Fibroblast of gingiva (primary cell): ENCODE measurements around the gene SYT6.

Experiments
- DNase-seq: peaks from one replicate; pipeline ENCODE4 v3.0.0-alpha.2; 2011; ENCODE audit warnings: low read depth

Gene SYT6

GRCh38 chr1:114154963-114155322 is 1.3 kb upstream of the SYT6 start:
- peak; percentile 27 for DNase-seq

GRCh38 chr1:114154146-114154962 is 685 bp upstream of the SYT6 start:
- DNase-seq: peak; percentile 10

- peak; percentile 28 for DNase-seq
Observed at GRCh38 chr1:114152508-114153260, 985 bp downstream of the SYT6 start.

DNA sequence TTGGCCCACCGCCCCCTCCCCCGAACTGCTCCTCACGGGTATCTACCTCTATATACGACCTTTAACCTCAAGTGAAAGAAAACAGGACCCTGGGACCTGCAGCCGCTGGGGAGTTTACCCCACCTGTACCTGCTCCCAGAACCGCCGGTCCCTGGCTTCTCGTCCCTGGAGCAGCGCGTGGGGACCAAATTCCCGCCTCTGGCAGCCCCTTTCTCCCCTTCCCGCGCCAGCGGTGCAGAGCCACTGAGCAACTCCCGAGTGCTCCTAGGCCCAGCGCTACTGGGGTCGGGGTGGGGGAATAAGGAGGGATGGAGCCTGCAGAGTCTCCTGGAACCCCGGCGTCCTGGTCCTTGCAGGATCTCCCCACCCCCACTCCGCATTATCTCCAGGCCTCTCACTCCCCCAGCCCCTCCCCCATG is 1.6 kb downstream of the SYT6 start:
- DNase-seq: no peak

GRCh38 chr1:114150016-114150415 is 3.7 kb downstream of the SYT6 start:
- DNase-seq: no peak

- DNase-seq: no peak
Observed at GRCh38 chr1:114149211-114149610, 4.5 kb downstream of the SYT6 start.

GRCh38 chr1:114145504-114146151 is 8.0 kb downstream of the SYT6 start:
- DNase-seq: no peak

- DNase-seq: no peak
Observed at GRCh38 chr1:114144016-114144415, 9.7 kb downstream of the SYT6 start.

- DNase-seq: no peak
Observed at GRCh38 chr1:114139540-114139939, 14.1 kb downstream of the SYT6 start.

- DNase-seq: no peak
Observed at GRCh38 chr1:114137497-114137896, 16.2 kb downstream of the SYT6 start.

DNA sequence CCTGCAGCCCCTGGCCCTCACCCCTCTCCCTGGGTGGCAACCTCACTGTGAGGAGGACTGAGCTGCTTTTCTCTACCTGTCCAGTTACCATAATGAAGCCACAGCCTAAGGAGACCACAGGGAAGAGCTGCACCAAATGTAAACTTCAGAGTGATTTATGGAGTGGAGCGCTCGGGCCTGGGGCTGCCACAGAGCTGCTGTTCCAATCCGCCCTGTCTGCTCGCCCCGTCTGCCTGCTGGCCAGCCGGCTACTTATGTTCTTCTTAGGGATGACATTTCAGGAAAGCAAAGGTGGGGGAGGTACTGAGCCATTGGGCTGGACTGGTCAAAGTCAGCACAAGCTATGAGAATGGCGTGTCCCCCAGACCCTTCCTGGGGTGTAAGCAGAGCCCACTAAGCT is 17.9 kb downstream of the SYT6 start:
- no peak for DNase-seq

GRCh38 chr1:114134518-114134917 is 19.2 kb downstream of the SYT6 start:
- DNase-seq: no peak

- no peak for DNase-seq
Observed at GRCh38 chr1:114133129-114133528, 20.5 kb downstream of the SYT6 start.

DNA sequence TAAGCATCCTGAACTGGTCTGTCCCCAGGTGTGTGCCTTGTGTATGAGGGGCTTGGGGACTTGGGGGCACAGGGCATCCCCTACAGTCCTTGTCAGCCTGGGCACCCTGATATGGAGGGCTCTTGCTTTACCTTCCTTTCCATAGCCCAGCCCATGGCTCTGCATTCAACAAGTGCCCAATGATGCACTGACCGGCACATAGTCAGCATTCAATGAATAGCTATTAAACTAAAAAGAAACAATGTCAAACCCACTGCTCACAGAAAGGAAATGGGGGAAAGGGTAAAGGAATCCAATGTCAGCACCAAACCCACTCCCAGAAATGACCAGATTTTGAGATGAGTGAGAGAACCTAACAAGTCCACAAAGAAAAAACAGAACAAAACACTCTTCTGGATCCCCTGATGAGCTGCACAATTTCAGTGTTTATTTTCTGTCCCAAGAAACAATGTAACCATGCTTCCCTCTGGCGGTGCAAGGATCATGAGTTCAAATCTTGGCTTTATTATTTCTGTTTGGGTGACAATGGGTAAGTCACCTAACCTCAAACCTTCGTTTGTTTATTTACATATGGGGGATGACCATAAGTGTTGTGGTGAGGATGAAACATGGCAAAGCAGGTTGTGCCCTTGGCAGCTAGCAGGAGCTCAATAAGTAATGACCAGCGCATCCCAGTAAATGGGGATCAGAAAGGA is 22.0 kb downstream of the SYT6 start:
- DNase-seq: no peak

GRCh38 chr1:114130846-114131525 is 22.7 kb downstream of the SYT6 start:
- no peak for DNase-seq

- DNase-seq: no peak
Observed at GRCh38 chr1:114130213-114130612, 23.5 kb downstream of the SYT6 start.

GRCh38 chr1:114128293-114128692 is 25.4 kb downstream of the SYT6 start:
- no peak for DNase-seq

GRCh38 chr1:114126261-114127095 is 27.2 kb downstream of the SYT6 start:
- DNase-seq: no peak

DNA sequence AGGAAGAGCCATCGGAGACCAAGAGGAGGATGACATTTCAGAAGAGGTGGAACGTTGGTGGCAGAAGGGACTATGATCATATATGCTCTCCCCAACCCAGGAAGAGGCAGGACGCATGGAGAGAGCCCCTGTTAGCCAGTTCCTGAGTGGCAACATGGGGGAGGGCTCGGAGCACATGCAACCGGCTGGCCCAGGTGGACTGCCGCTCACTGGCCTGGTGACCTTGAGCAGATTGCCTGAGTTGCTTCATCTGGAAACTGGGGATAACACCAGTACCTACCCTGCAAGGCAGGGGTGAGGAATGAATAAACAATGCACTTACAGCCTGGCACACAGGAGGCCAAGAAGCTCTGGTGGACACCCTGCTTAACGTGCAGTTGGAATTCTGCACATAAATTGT is 29.0 kb downstream of the SYT6 start:
- no peak for DNase-seq

DNA sequence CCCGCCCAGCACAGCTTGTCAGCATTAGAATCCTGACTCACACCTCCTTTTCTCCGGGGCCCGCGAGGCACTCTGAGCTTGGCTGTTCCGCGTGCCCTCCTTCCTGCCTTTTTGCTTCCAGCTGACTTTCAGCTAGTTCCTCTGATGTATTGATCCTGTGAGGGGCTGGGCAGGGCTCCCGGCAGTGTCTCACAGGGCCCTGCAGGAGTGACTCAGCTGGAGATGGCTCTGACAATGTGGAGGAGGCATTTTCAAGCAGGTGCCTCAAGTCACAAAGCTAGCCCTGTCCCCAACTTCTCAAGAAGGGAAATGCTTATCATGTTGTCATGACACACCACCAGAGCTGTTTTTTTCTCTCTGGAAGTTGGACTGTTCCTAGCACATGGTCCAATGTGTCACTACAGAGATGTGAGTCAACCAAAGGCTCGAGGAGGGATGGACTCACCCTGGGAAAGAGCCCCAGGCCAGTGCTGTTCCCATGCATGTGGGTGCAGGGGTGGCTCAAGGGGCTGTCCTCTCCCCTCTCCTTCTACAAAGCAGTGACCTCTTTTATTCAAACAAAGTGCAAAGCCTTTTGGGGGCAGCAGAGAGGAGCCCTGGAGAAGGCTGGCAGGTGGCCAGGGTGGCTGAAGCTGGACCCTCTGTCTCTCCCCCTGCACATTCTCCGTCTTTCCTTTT is 30.6 kb downstream of the SYT6 start:
- no peak for DNase-seq
